H9 (cell line): Measurements from ENCODE around the gene RTN4R. TPM values are rescaled to one million over a fixed set of nuclear protein-coding genes. Genes with fewer than 3 reads are reported as not detected.

Experiments used
- DNase-seq: peaks from one replicate; pipeline ENCODE4 v3.0.0-alpha.2; 2017
- H2AFZ ChIP-seq: one replicate; pipeline ENCODE4 v1.6.1; 2013; ENCODE audit warnings: mild to moderate bottlenecking, low read length, control low read depth, moderate library complexity
- H2AK5ac ChIP-seq: 2 replicates; pipeline ENCODE4 v1.6.1; 2013; ENCODE audit warnings: low read length, control low read depth, mixed read lengths; ENCODE audit not compliant: insufficient read length
- H2BK120ac ChIP-seq: one replicate; pipeline ENCODE4 v1.6.1; 2013; ENCODE audit warnings: low read depth, mild to moderate bottlenecking, low read length, control low read depth, inconsistent platforms; ENCODE audit not compliant: poor library complexity, severe bottlenecking
- H2BK12ac ChIP-seq: 2 replicates; pipeline ENCODE4 v1.6.1; 2013; ENCODE audit warnings: low read length, control low read depth, mixed read lengths, low read depth; ENCODE audit not compliant: insufficient read length
- H2BK15ac ChIP-seq: 2 replicates; pipeline ENCODE4 v1.6.1; 2013; ENCODE audit warnings: low read depth, low read length, control low read depth
- H2BK20ac ChIP-seq: one replicate; pipeline ENCODE4 v1.6.1; 2013; ENCODE audit warnings: low read depth, mild to moderate bottlenecking, low read length, control low read depth, inconsistent platforms; ENCODE audit not compliant: poor library complexity, severe bottlenecking
- H2BK5ac ChIP-seq: 2 replicates; pipeline ENCODE4 v1.6.1; 2013; ENCODE audit warnings: low read length, control low read depth, mixed read lengths; ENCODE audit not compliant: insufficient read length
- H3K14ac ChIP-seq: 2 replicates; pipeline ENCODE4 v1.6.1; 2013; ENCODE audit warnings: low read length, control low read depth; ENCODE audit not compliant: insufficient read depth
- H3K18ac ChIP-seq: 2 replicates; pipeline ENCODE4 v1.6.1; 2013; ENCODE audit warnings: low read depth, mild to moderate bottlenecking, mixed read lengths, low read length, control low read depth; ENCODE audit not compliant: insufficient read length
- H3K23ac ChIP-seq: 2 replicates; pipeline ENCODE4 v1.6.1; 2013; ENCODE audit warnings: low read length, control low read depth, mixed read lengths, low read depth; ENCODE audit not compliant: insufficient read length
- H3K23me2 ChIP-seq: 2 replicates; pipeline ENCODE4 v1.6.1; 2013; ENCODE audit warnings: low read depth, mild to moderate bottlenecking, mixed read lengths, low read length, control low read depth; ENCODE audit not compliant: insufficient read length, poor library complexity, severe bottlenecking
- H3K27ac ChIP-seq: 2 replicates; pipeline ENCODE4 v1.5.1; 2013; ENCODE audit warnings: low read length, control low read depth, mixed read lengths, low read depth; ENCODE audit not compliant: insufficient read length
- H3K27me3 ChIP-seq: 2 replicates; pipeline ENCODE4 v1.6.1; 2013; ENCODE audit warnings: low read length, control low read depth, inconsistent platforms; ENCODE audit not compliant: insufficient read depth
- H3K4ac ChIP-seq: 2 replicates; pipeline ENCODE4 v1.6.1; 2013; ENCODE audit warnings: low read depth, mild to moderate bottlenecking, control low read depth, inconsistent platforms, low read length, moderate library complexity
- H3K4me1 ChIP-seq: 2 replicates; pipeline ENCODE4 v1.6.1; 2013; ENCODE audit warnings: low read length, control low read depth, inconsistent platforms; ENCODE audit not compliant: insufficient read depth
- H3K4me2 ChIP-seq: 2 replicates; pipeline ENCODE4 v1.6.1; 2013; ENCODE audit warnings: low read length, control low read depth, mixed read lengths; ENCODE audit not compliant: insufficient read length, insufficient read depth
- H3K56ac ChIP-seq: 2 replicates; pipeline ENCODE4 v1.6.1; 2013; ENCODE audit warnings: low read depth, mild to moderate bottlenecking, mixed read lengths, low read length, control low read depth; ENCODE audit not compliant: insufficient read length
- H3K79me1 ChIP-seq: 2 replicates; pipeline ENCODE4 v1.6.1; 2013; ENCODE audit warnings: low read depth, mild to moderate bottlenecking, moderate library complexity, low read length, control low read depth, inconsistent platforms; ENCODE audit not compliant: insufficient read depth, poor library complexity, severe bottlenecking
- H3K79me2 ChIP-seq: 2 replicates; pipeline ENCODE4 v1.6.1; 2013; ENCODE audit warnings: low read length, control low read depth, inconsistent platforms; ENCODE audit not compliant: insufficient read depth
- H3K9ac ChIP-seq: 2 replicates; pipeline ENCODE4 v1.6.1; 2013; ENCODE audit warnings: low read length, control low read depth, mixed read lengths; ENCODE audit not compliant: insufficient read length; ENCODE audit errors: extremely low read depth
- H3K9me3 ChIP-seq: one replicate; pipeline ENCODE4 v1.6.1; 2013; ENCODE audit warnings: low read depth, low read length, inconsistent platforms; ENCODE audit not compliant: control insufficient read depth
- H3T11ph ChIP-seq: one replicate; pipeline ENCODE4 v1.6.1; 2013; ENCODE audit warnings: mild to moderate bottlenecking, low read length, control low read depth, inconsistent platforms
- H4K20me1 ChIP-seq: one replicate; pipeline ENCODE4 v1.6.1; 2013; ENCODE audit not compliant: control insufficient read depth, insufficient read length, insufficient read depth
- H4K5ac ChIP-seq: 2 replicates; pipeline ENCODE4 v1.6.1; 2013; ENCODE audit warnings: low read depth, mild to moderate bottlenecking, mixed read lengths, low read length, control low read depth; ENCODE audit not compliant: insufficient read length
- H4K8ac ChIP-seq: replicated peaks from 2 replicates; pipeline ENCODE4 v1.6.1; 2013; ENCODE audit warnings: low read length, control low read depth, mixed read lengths, low read depth; ENCODE audit not compliant: insufficient read length
- H4K91ac ChIP-seq: 2 replicates; pipeline ENCODE4 v1.6.1; 2013; ENCODE audit warnings: low read depth, mild to moderate bottlenecking, moderate library complexity, mixed read lengths, low read length, control low read depth; ENCODE audit not compliant: insufficient read length
- H3K27ac Mint-ChIP-seq, 3 experiments: 2 replicates in 2 of 3; 3 replicates in 1 of 3; pipeline ENCODE4 v1.8.0; 2020 to 2021; ENCODE audit warnings: mixed read lengths in 3 of 3, mild to moderate bottlenecking in 1 of 3, moderate library complexity in 1 of 3
- H3K27me3 Mint-ChIP-seq: 2 replicates; pipeline ENCODE4 v1.8.0; 2021; ENCODE audit warnings: low read depth, mild to moderate bottlenecking, moderate library complexity, mixed read lengths
- H3K36me3 Mint-ChIP-seq, 3 experiments: 2 replicates in 2 of 3; 3 replicates in 1 of 3; pipeline ENCODE4 v1.8.0; 2020 to 2021; ENCODE audit warnings: low read depth in 3 of 3, mixed read lengths in 3 of 3; ENCODE audit not compliant: insufficient read depth in 1 of 3
- H3K4me1 Mint-ChIP-seq, 2 experiments: 2 replicates each; pipeline ENCODE4 v1.8.0; 2020; ENCODE audit warnings: mixed read lengths in 2 of 2
- H3K4me3 Mint-ChIP-seq, 2 experiments: 2 replicates in 1 of 2; 3 replicates in 1 of 2; pipeline ENCODE4 v1.8.0; 2020 to 2021; ENCODE audit warnings: mild to moderate bottlenecking in 2 of 2, mixed read lengths in 2 of 2, moderate library complexity in 1 of 2
- H3K9me3 Mint-ChIP-seq, 2 experiments: 2 replicates in 1 of 2; 3 replicates in 1 of 2; pipeline ENCODE4 v1.8.0; 2020; ENCODE audit warnings: mild to moderate bottlenecking in 2 of 2, mixed read lengths in 2 of 2, moderate library complexity in 1 of 2
- WGBS: extraction: QIAGEN DNeasy Blood & Tissue Kit; methylation state at CpG from one replicate; pipeline ENCODE4 v1.1.7; 2013; ENCODE audit warnings: missing lambda C conversion rate, low lambda C conversion rate, mixed read lengths; ENCODE audit not compliant: insufficient read length; ENCODE audit errors: extremely low coverage; 5-methylcytosine and 5-hydroxymethylcytosine counted together
- total RNA-seq: library from RNA; stranded (reverse); gene quantifications from 2 replicates; pipeline ENCODE4 v1.2.1, GENCODE V29; 2021
- TF ChIP-seq, protein P1 (sequence below): fragments of 200-600 bp; sonication (generic); conservative IDR thresholded peaks from 3 replicates; pipeline ENCODE4 v1.8.0; 2021; ENCODE audit warnings: antibody characterized with exemption, mild to moderate bottlenecking

Gene RTN4R
- total RNA-seq, 1 experiment from 2014 or later = 19.0 TPM

DNA sequence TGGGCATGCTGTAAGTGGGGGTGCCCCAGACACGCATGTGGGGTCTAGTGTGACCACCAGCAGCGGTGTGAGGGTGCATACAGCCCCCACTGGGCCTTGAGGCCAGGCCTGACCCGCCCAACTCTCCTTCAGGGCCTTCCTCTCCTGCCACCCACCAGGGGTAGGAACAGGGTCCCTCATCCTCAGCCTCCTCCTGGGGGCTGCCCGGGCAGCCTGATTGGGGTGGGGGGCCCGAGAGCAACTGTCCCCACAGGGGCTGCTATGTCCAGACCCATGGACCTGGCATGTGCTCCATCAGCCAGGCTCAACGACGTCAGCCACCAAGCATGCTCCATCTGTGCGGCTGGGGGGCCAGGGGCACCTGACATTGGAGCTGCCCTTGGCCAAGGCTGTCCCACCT is 27.2 kb downstream of the RTN4R start:
- H3K4me1 ChIP-seq = peaks cover 5% of the 10 kb centered on the region; the same call in 1 of the 2 replicates
- peak overlapping the region; percentile 29; the same call in 1 of the 2 replicates for H3K4ac ChIP-seq
- H2BK12ac ChIP-seq = no peak overlapping the region
- peak overlapping the region; percentile 78; the same call in 1 of the 2 replicates for H3K14ac ChIP-seq
- H4K91ac ChIP-seq = peak overlapping the region; percentile 86
- no peaks in the 10 kb centered on the region for H3K27me3 ChIP-seq
- H3K79me1 ChIP-seq = no peaks in the 10 kb centered on the region
- H3K36me3 Mint-ChIP-seq = peaks cover 3 to 8% (median 3%) of the 10 kb centered on the region in 3 experiments; a peak in 4 of 7 replicates
- H3K56ac ChIP-seq = no peak overlapping the region
- no peak overlapping the region for H2AFZ ChIP-seq
- H3K23me2 ChIP-seq = no peaks in the 10 kb centered on the region
- H3K9ac ChIP-seq = no peak overlapping the region
- no peak overlapping the region for H3K4me3 Mint-ChIP-seq
- no peaks in the 10 kb centered on the region for H3K9me3 Mint-ChIP-seq
- H3K27me3 Mint-ChIP-seq = no peaks in the 10 kb centered on the region
- peak overlapping the region; percentile 81 for H4K8ac ChIP-seq
- TF ChIP-seq, protein P1, sequence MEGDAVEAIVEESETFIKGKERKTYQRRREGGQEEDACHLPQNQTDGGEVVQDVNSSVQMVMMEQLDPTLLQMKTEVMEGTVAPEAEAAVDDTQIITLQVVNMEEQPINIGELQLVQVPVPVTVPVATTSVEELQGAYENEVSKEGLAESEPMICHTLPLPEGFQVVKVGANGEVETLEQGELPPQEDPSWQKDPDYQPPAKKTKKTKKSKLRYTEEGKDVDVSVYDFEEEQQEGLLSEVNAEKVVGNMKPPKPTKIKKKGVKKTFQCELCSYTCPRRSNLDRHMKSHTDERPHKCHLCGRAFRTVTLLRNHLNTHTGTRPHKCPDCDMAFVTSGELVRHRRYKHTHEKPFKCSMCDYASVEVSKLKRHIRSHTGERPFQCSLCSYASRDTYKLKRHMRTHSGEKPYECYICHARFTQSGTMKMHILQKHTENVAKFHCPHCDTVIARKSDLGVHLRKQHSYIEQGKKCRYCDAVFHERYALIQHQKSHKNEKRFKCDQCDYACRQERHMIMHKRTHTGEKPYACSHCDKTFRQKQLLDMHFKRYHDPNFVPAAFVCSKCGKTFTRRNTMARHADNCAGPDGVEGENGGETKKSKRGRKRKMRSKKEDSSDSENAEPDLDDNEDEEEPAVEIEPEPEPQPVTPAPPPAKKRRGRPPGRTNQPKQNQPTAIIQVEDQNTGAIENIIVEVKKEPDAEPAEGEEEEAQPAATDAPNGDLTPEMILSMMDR = no peak
- H2BK5ac ChIP-seq = peak overlapping the region; percentile 14
- no peaks in the 10 kb centered on the region for H3K9me3 ChIP-seq
- no peak for DNase-seq
- peaks cover 22 to 34% of the 10 kb centered on the region in 2 experiments for H3K4me1 Mint-ChIP-seq
- no peak overlapping the region for H2BK15ac ChIP-seq
- peak overlapping the region; percentile 78 for H3K18ac ChIP-seq
- H2BK20ac ChIP-seq = no peak overlapping the region
- H2AK5ac ChIP-seq = peak overlapping the region; percentile 85
- no peak overlapping the region for H3K23ac ChIP-seq
- no peak overlapping the region for H3K4me2 ChIP-seq
- H3K27ac Mint-ChIP-seq = peak overlapping the region; percentile 84 to 85 (median 84); a peak in 2 of 7 replicates
- no peak overlapping the region for H3T11ph ChIP-seq
- no peaks in the 10 kb centered on the region for H3K79me2 ChIP-seq
- no peak overlapping the region for H2BK120ac ChIP-seq
- no CpG with 5 or more reads among the region's 8 CpGs for WGBS
- H4K5ac ChIP-seq = no peak overlapping the region
- H4K20me1 ChIP-seq = peaks cover 3% of the 10 kb centered on the region
- H3K27ac ChIP-seq = no peak overlapping the region
